Sigmoid colon (tissue), 7 donors: ENCODE results near the gene KCNK3. TPM values are rescaled to one million over a fixed set of nuclear protein-coding genes. Genes with fewer than 3 reads are reported as not detected.

Experiments
- DNase-seq: peaks from one replicate; pipeline ENCODE4 v3.0.0-alpha.2; 2019
- H3K27ac ChIP-seq, 4 donors: fragments of 200-600 bp; sonication (generic); one replicate each; pipeline ENCODE4 v1.5.1; 2016 to 2019; ENCODE audit warnings: mild to moderate bottlenecking in 1 of 4
- H3K27me3 ChIP-seq, 3 donors: fragments of 200-600 bp; sonication (generic); one replicate each; pipeline ENCODE4 v1.5.1; 2019; ENCODE audit warnings: mild to moderate bottlenecking in 1 of 3
- H3K36me3 ChIP-seq, 4 donors: fragments of 200-600 bp; sonication (generic); one replicate each; pipeline ENCODE4 v1.5.1; 2016 to 2019
- H3K4me1 ChIP-seq, 4 donors: fragments of 200-600 bp; sonication (generic); one replicate each; pipeline ENCODE4 v1.5.1; 2017 to 2019
- H3K4me3 ChIP-seq, 4 donors: fragments of 200-600 bp; sonication (generic); one replicate each; pipeline ENCODE4 v1.5.1; 2017 to 2019; ENCODE audit warnings: mild to moderate bottlenecking in 2 of 4, moderate library complexity in 1 of 4
- H3K9me3 ChIP-seq, 4 donors: fragments of 200-600 bp in 3 of 4; sonication (generic) in 3 of 4; one replicate each; pipeline versions ENCODE4 v1.5.1 to v1.6.1; 2013 to 2019
- EP300 ChIP-seq, 4 donors: sonication (generic); formaldehyde crosslinking; IDR thresholded peaks; one replicate each; pipeline ENCODE4 v1.6.1; 2017; ENCODE audit warnings: antibody characterized with exemption in 4 of 4
- POLR2A ChIP-seq, 2 donors: fragments of 450-650 bp; IDR thresholded peaks; one replicate each; pipeline ENCODE4 v1.6.1; 2016; ENCODE audit warnings: antibody characterized with exemption in 2 of 2, mild to moderate bottlenecking in 2 of 2, moderate library complexity in 2 of 2
- POLR2AphosphoS5 ChIP-seq, 4 donors: sonication (generic); formaldehyde crosslinking; IDR thresholded peaks; one replicate each; pipeline ENCODE4 v1.6.1; 2017; ENCODE audit warnings: antibody characterized with exemption in 4 of 4
- WGBS, 2 donors: extraction: QIAGEN DNeasy Blood & Tissue Kit; methylation state at CpG; one replicate each; pipeline ENCODE4 v1.1.7; 2013; 5-methylcytosine and 5-hydroxymethylcytosine counted together
- intact Hi-C: fragments of 100-400 bp; cut with DNase I; formaldehyde crosslinking; loops from one replicate; pipeline ENCODE4 v1.15.1; 2023
- polyA plus RNA-seq, 3 donors: library from polyadenylated mRNA; stranded (reverse); fragments of 200-250 nt; gene quantifications; one replicate each; pipeline ENCODE4 v1.2.3, GENCODE V29; 2013
- total RNA-seq, 4 donors: library from RNA; depleted of rRNA; stranded (reverse); fragments of >200 nt; gene quantifications; one replicate each; pipeline ENCODE4 v1.1.0, GENCODE V29; 2016
- TF ChIP-seq, protein P1 (sequence below), 4 experiments: fragments of 450-650 bp in 3 of 4; fragments of 200-600 bp in 1 of 4; IDR thresholded peaks; one replicate each; pipeline ENCODE4 v1.5.1; 2016 to 2019; ENCODE audit warnings: antibody characterized with exemption in 4 of 4, mild to moderate bottlenecking in 3 of 4, moderate library complexity in 2 of 4
- donor health status: healthy with polysubstance abuse.
- donor health status: Bipolar disorder and iron deficiency.
- donor health status: healthy.

Gene KCNK3
- total and polyA plus RNA-seq, 7 donors, result under 0.01 to 12.2 (median 2.9) TPM

DNA sequence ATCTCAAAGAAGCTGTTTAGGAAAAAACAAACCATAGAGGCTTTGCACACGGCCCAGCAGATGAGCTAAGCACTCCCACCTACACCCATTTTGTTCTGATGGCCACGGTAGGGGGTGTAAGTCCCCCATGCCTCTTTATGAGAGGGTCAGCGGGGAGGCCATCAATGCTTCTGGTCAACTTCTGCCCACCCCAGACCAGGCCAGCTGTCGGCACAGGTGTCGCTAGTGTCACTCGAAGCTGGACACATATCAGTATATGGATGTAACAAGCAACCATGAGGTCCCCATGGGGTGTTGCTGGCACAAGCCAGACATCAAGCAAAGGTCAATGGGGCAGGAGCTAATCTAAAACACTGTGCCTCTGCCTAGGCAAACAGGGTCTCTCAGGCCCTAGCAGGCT is 47.8 kb downstream of the KCNK3 start:
- no peak for DNase-seq
- intact Hi-C loops, result loop anchor here (5.0 kb wide), 1 partner anchor 48 kb away; the partner anchor contains the start of gene KCNK3
- 79 to 87% methylated on average over 6 of the region's 6 CpGs for WGBS, 2 donors

DNA sequence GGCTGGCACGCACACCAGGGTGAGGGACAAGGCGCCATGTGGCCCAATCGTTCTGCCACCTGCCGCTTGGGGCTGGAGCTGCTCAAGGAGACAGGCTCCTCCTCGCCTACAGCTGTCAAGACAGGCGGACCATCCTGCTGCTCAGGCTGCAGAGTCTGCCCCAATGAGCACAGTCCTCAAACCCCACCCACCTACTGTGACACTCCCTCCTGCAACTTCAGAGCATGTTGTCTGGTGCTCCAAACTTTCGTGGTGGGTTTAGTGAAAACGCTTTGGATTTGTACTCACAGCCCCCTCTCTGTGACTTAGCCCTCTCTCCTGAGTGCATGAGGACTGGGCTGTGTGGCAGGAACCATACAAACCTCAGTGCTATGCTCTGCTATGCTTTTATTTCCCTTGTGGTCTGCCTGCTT is 48.4 kb downstream of the KCNK3 start:
- 26 to 41% methylated on average over 8 of the region's 8 CpGs for WGBS, 2 donors
- intact Hi-C loops, result loop anchor here (5.0 kb wide), 1 partner anchor 49 kb away; the partner anchor contains the start of gene KCNK3

More for the DNA sequence above, 47.8 kb downstream of the KCNK3 start:
- TF ChIP-seq EP300 (IDR thresholded peaks at IDR 0.05) (no peak), POLR2A (IDR thresholded peaks at IDR 0.05) (no peak), POLR2AphosphoS5 (IDR thresholded peaks at IDR 0.05) (no peak)
- TF ChIP-seq, protein P1, sequence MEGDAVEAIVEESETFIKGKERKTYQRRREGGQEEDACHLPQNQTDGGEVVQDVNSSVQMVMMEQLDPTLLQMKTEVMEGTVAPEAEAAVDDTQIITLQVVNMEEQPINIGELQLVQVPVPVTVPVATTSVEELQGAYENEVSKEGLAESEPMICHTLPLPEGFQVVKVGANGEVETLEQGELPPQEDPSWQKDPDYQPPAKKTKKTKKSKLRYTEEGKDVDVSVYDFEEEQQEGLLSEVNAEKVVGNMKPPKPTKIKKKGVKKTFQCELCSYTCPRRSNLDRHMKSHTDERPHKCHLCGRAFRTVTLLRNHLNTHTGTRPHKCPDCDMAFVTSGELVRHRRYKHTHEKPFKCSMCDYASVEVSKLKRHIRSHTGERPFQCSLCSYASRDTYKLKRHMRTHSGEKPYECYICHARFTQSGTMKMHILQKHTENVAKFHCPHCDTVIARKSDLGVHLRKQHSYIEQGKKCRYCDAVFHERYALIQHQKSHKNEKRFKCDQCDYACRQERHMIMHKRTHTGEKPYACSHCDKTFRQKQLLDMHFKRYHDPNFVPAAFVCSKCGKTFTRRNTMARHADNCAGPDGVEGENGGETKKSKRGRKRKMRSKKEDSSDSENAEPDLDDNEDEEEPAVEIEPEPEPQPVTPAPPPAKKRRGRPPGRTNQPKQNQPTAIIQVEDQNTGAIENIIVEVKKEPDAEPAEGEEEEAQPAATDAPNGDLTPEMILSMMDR (IDR thresholded peaks at IDR 0.05), result no peak
- no peaks in the 10 kb centered on the region for H3K9me3 ChIP-seq
- H3K4me3 ChIP-seq, result no peak overlapping the region
- H3K27me3 ChIP-seq, result no peaks in the 10 kb centered on the region
- no peak overlapping the region for H3K27ac ChIP-seq
- H3K4me1 ChIP-seq, result no peaks in the 10 kb centered on the region
- no peaks in the 10 kb centered on the region for H3K36me3 ChIP-seq

DNA sequence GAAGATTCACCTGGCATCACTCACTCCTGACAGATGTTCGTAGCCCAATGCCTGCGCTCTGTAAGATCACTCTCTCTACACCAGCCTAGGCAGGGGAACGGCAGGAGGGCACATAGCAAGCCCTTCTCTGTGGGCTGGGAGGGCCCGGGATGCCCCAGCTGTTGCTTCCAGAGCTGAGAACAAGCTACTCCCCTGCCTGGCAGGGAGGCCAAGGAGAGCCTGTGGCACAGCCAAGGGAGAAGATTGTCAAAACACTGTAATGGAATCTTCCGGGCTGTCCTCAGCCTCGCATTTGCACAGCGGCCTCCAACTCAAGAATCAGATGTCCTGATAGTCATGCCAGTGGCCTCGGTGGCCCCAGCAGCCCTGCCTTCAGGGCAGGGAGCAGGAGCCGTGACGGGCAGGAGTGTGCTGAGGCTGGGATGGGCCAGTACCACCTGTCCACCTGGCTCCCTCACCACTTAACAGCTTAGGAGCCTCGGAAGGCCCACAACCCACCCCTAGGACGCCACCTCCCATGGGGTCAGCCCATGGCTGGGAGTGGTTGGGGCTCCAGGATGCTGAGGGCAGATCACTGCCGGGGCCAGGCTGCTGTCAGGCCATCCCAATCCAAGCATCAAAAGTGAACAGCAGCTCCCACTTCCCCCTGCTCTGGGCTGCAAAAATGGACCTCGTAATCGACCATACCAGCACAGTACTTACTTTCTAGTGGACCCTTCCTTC is 49.7 kb downstream of the KCNK3 start:
- Histone ChIP-seq H3K4me3 (no peak overlapping the region), H3K9me3 (no peaks in the 10 kb centered on the region), H3K27me3 (no peaks in the 10 kb centered on the region), H3K4me1 (peaks cover 0 to 3% (median 0%) of the 10 kb centered on the region in 4 donors), H3K36me3 (no peaks in the 10 kb centered on the region), H3K27ac (no peak overlapping the region)
- intact Hi-C loops, result loop anchor here (5.0 kb wide), 1 partner anchor 50 kb away; the partner anchor contains the start of gene KCNK3
- 89 to 93% methylated on average over 15 of the region's 15 CpGs for WGBS, 2 donors
- TF ChIP-seq POLR2AphosphoS5 (IDR thresholded peaks at IDR 0.05) (no peak), POLR2A (IDR thresholded peaks at IDR 0.05) (no peak), EP300 (IDR thresholded peaks at IDR 0.05) (no peak)
- TF ChIP-seq, protein P1 (IDR thresholded peaks at IDR 0.05), result no peak
- DNase-seq, result no peak

More for the DNA sequence above, 48.4 kb downstream of the KCNK3 start:
- no peaks in the 10 kb centered on the region for H3K27me3 ChIP-seq
- TF ChIP-seq EP300 (IDR thresholded peaks at IDR 0.05) (no peak), POLR2AphosphoS5 (IDR thresholded peaks at IDR 0.05) (no peak), POLR2A (IDR thresholded peaks at IDR 0.05) (no peak)
- TF ChIP-seq, protein P1 (IDR thresholded peaks at IDR 0.05), result no peak
- H3K36me3 ChIP-seq, result no peaks in the 10 kb centered on the region
- peaks cover 0 to 3% (median 0%) of the 10 kb centered on the region in 4 donors for H3K4me1 ChIP-seq
- H3K9me3 ChIP-seq, result no peaks in the 10 kb centered on the region
- DNase-seq, result no peak
- H3K4me3 ChIP-seq, result no peak overlapping the region
- H3K27ac ChIP-seq, result no peak overlapping the region

DNA sequence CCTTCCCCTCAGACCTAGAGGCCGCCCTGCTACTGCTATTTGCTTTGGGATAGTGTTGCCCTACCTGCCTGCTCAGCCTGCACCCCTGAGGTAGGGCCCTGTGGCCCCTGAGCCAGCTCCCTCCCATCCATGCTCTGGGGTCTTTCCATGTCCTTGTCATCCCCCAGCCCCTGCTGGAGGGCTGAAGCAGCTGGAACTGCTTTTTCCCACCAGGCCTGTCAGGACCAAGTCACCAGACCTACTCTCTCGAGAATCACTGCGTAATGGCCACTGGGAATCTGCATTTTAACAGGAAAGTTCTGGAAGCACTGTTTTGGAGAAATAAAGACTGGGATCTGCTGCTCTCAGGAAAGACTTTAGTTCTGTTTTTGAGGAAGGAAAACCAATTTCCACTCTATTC is 51.3 kb downstream of the KCNK3 start:
- Histone ChIP-seq H3K27me3 (no peaks in the 10 kb centered on the region), H3K9me3 (no peaks in the 10 kb centered on the region), H3K4me1 (peaks cover 0 to 3% (median 0%) of the 10 kb centered on the region in 4 donors), H3K36me3 (no peaks in the 10 kb centered on the region), H3K27ac (no peak overlapping the region), H3K4me3 (no peak overlapping the region)
- no peak for DNase-seq
- WGBS, 2 donors, result 90 to 94% methylated on average over 3 of the region's 3 CpGs
- TF ChIP-seq EP300 (IDR thresholded peaks at IDR 0.05), result no peak
- no peak for TF ChIP-seq POLR2A (IDR thresholded peaks at IDR 0.05)
- TF ChIP-seq POLR2AphosphoS5 (IDR thresholded peaks at IDR 0.05), result no peak
- TF ChIP-seq, protein P1 (IDR thresholded peaks at IDR 0.05), result no peak
- intact Hi-C loops, result loop anchor here (5.0 kb wide), 1 partner anchor 52 kb away; the partner anchor contains the start of gene KCNK3
